Measurements from ENCODE around the gene NME7.
"Not testable (repeated sequence)": the region's sequence is repeated elsewhere in the genome, so short reads cannot be mapped to it uniquely, and the experiment has no call there.

The NME7 gene

GRCh38 chr1:169367686-169368405 lies at the start of gene NME7, which contains the start of gene BLZF1:
TSS of gene NME7 (minus strand) at chr1:169367797. CDS start at chr1:169367710, 87 bp downstream.
TSS of gene BLZF1 (plus strand) at chr1:169368195. CDS start at chr1:169369523, 1,328 bp downstream.
- DNase-seq = peak; percentile 99

GRCh38 chr1:169414952-169415351 lies 47.4 kb upstream of the NME7 start:
- DNase-seq = no peak

GRCh38 chr1:169408340-169408739 lies 40.7 kb upstream of the NME7 start:
- DNase-seq = not testable (repeated sequence)

GRCh38 chr1:169402578-169402977 lies 35.0 kb upstream of the NME7 start:
- not testable (repeated sequence) for DNase-seq

- no peak for DNase-seq
Measured at GRCh38 chr1:169395955-169396354, 28.4 kb upstream of the NME7 start.

- DNase-seq = no peak
Measured at GRCh38 chr1:169392406-169392805, 24.8 kb upstream of the NME7 start.

GRCh38 chr1:169390303-169390702 lies 22.7 kb upstream of the NME7 start:
- no peak for DNase-seq

GRCh38 chr1:169387399-169387798 lies 19.8 kb upstream of the NME7 start:
- no peak for DNase-seq

GRCh38 chr1:169383449-169383848 lies 15.9 kb upstream of the NME7 start:
- no peak for DNase-seq

- DNase-seq = no peak
Measured at GRCh38 chr1:169381162-169381561, 13.6 kb upstream of the NME7 start.

GRCh38 chr1:169371404-169371803 lies 3.8 kb upstream of the NME7 start:
- DNase-seq = peak; percentile 85

GRCh38 chr1:169368406-169368769 lies 791 bp upstream of the NME7 start:
- DNase-seq = peak; percentile 80

GRCh38 chr1:169367096-169367685 lies 406 bp downstream of the NME7 start:
- DNase-seq = no peak

GRCh38 chr1:169364948-169365347 lies 2.6 kb downstream of the NME7 start:
- no peak for DNase-seq

- DNase-seq = no peak
Measured at GRCh38 chr1:169363046-169363730, 4.4 kb downstream of the NME7 start.

GRCh38 chr1:169361281-169361680 lies 6.3 kb downstream of the NME7 start:
- DNase-seq = no peak

GRCh38 chr1:169360415-169360814 lies 7.2 kb downstream of the NME7 start:
- no peak for DNase-seq

GRCh38 chr1:169348383-169349036 lies 19.1 kb downstream of the NME7 start:
- peak; percentile 88 for DNase-seq

- DNase-seq = no peak
Measured at GRCh38 chr1:169347688-169348382, 19.8 kb downstream of the NME7 start.

- DNase-seq = no peak
Measured at GRCh38 chr1:169346036-169346589, 21.5 kb downstream of the NME7 start.

- DNase-seq = peak; percentile 61
Measured at GRCh38 chr1:169345511-169345910, 22.1 kb downstream of the NME7 start.

GRCh38 chr1:169342096-169342495 lies 25.5 kb downstream of the NME7 start:
- not testable (repeated sequence) for DNase-seq

Data from OCI-M1 (cell line).